GM19351 (cell line): Measurements from ENCODE around the gene GPRASP1.
"Not testable (repeated sequence)": the region's sequence is repeated elsewhere in the genome, so short reads cannot be mapped to it uniquely, and the experiment has no call there.

Source experiments
- ATAC-seq: cut with Tn5 transposase; IDR thresholded peaks from one replicate; pipeline ENCODE4 v1.9.1; 2021; ENCODE audit warnings: mild to moderate bottlenecking, moderate library complexity; ENCODE audit not compliant: unreplicated experiment

Gene GPRASP1

GRCh38 chrX:102651242-102652011 is at the start of gene GPRASP1:
Gene GPRASP1 (plus strand): TSS chrX:102651483. CDS start chrX:102653914, 2,431 bp downstream.
- ATAC-seq: peak; percentile 30

DNA sequence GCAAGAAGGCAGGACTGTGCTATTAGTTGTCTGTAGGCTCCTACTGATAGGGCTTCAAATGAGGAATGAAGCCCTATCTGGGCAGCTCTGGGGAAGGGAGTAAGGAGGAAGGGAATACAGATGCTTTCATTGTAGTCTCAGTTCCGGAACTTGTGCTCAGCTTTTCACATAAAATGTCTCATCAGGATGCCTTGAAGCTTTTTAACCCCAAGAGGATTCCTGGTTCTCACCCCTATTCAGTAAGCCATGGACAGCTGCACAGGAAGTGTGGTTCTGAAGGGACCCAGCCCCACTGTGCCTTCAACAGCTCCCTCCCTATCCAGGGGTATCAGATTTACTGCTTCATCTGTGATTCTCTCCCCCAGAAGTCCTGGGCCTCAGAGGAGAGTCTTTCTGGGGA is 47.0 kb upstream of the GPRASP1 start:
- ATAC-seq: no peak

DNA sequence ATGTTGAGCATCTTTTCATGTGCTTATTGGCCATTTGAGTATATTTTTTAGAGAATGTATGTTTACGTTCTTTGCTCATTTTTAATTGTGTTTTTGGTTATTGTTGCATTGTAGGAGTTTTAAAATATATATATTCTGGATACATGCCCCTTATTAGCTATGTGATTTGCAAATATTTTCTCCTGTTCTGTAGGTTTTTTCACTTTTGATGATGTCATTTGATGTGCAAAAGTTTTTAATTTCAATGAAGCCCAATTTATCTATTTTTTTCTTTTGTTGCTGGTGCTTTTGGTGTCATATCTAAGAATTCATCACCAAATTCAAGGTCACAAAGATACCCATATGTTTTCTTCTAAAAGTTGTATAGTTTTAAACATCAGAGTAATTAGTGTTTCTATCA is 45.2 kb upstream of the GPRASP1 start:
- no peak for ATAC-seq

GRCh38 chrX:102610905-102611304 is 40.4 kb upstream of the GPRASP1 start:
- ATAC-seq: no peak

GRCh38 chrX:102624105-102624504 is 27.2 kb upstream of the GPRASP1 start:
- ATAC-seq: no peak

- peak; percentile 73 for ATAC-seq
Measured at GRCh38 chrX:102627640-102628039, 23.6 kb upstream of the GPRASP1 start.

DNA sequence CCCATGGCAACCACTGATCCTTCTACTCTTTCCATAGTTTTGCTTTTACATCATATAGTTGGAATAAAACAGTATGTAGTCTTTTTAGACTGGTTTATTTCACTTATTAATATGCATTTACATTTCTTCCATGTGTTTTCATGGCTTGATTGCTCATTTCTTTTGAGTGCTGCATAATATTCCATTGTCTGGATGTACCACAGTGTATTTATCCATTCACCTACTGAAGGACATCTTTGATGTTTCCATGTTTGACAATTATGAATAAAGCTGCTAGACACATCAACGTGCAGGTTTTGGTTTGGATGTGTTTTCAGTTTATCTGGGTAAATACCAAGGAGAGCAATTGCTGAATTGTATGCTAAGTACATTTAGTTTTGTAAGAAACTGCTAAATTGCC is 13.7 kb upstream of the GPRASP1 start:
- ATAC-seq: no peak

- ATAC-seq: no peak
Measured at GRCh38 chrX:102650903-102651241, 411 bp upstream of the GPRASP1 start.

DNA sequence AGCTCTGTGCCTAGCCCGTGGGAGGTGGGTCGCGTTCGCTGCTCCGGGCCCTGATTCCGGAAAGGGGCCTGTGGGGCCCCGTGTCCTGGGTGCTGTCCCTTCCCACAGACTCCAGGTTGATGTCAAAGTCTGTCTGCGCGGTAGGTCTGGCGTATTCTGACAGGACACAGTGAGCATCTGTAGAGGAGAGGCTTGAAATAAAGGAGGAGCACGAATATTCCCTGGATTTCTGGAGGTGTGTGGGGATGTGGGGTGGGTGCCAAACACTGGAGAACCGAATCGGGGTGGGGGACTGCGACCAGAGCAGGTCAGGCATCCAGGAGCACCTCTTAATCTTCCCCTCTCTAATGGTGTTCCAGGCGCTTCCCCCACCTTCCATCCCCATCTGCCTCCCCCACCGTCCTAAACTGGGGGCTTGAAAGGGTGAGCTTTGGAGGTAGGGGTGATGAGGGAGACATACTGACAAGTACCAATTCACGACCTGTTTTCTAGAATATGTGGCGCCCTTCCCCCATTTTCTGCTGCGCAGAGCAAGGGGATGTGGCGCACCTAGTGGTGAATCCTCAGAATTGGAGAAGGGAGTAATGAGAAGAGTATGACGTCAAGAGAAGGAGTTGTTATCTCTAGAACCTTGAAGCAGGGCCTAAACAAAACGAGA is 877 bp downstream of the GPRASP1 start:
- ATAC-seq: peak; percentile 86

DNA sequence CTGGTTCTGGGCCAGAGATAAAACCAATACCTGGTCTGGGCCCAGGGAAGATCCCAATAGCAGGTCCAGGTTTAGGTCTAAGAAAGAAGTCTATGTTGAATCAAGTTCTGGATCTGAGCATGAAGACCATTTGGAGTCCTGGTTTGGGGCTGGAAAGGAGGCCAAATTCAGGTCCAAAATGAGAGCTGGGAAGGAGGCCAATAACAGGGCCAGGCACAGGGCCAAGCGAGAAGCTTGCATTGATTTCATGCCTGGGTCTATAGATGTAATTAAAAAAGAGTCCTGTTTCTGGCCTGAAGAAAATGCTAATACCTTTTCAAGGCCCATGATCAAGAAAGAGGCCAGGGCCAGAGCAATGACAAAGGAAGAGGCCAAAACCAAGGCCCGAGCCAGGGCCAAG is 3.4 kb downstream of the GPRASP1 start:
- no peak for ATAC-seq

DNA sequence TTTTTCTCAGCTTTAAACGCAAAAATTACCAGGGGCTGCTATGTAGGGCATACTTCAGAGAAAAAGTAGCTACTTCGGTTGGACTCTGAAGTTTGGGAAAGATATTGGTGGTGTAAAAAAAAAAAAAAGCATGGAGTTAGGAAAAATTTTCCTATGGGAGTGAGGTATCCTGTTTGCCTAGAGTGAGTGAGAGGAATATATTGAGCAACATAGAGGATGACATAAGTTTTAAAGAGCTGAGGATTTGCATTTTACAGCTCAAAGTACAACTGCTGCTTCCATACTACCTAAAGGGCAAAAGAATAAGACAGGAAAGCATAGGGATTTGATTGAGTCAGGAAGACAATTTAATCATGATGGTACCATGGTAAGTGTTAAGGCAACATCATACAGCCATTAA is 7.3 kb downstream of the GPRASP1 start:
- ATAC-seq: no peak

DNA sequence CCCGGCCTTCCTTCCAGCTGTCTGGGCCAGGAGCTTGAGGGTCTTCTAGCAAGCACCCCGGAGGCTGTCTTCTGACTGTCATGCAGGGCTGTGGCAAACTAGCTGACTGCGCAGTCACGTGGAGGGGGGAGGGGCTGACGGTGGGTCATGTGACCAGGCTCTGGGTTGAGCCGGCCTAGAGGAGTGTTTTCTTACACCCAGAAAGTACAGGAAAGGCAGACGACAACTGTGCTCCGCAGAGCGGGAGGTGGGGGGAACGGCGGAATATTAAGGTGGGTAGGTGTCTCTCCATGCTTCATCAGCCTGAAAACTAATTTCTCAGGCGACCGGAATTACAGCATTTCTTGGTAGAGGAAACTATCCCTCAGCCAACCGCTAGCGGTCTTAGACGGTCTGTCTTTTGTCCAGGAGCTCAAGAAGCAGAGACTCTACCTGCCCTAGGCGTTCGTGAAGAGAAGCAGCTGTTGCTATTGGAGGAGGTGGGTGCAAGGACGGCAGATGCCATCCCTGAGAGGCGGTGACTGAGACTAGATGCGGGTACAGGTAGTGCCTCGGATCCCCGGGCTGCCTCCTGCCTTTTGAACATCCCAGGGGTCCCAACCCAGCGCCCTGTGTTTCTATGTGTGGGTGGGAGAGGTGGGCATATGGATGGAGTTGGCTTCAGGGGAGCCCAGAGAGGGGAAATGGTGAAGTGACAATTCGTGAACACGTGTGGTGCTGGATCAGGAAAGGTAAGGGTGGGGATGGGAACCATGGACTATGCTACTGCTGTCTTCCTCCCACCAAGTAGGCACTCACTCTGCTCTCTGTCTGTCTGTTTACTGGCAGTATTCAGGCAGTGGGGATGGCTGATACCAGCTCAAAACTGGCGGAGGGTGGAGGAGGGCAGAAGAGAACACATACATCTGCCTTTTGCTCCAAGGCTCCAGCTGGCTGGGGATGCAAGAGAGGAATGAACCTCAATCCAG is 8.8 kb downstream of the GPRASP1 start:
- peak; percentile 98 for ATAC-seq

DNA sequence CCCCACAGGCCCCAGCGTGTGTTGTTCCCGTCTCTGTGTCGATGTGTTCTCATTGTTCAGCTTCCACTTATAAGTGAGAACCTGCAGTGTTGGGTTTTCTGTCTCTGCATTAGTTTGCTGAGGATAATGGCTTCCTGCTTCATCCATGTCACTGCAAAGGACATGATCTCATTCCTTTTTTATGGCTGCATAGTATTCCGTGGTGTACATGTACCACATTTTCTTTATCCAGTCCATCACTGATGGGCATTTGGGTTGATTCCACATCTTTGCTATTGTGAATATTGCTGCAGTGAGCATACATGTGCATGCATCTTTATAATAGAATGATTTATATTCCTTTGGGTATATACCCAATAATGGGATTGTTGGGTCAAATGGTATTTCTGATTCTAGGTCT is 12.5 kb downstream of the GPRASP1 start:
- ATAC-seq: not testable (repeated sequence)

DNA sequence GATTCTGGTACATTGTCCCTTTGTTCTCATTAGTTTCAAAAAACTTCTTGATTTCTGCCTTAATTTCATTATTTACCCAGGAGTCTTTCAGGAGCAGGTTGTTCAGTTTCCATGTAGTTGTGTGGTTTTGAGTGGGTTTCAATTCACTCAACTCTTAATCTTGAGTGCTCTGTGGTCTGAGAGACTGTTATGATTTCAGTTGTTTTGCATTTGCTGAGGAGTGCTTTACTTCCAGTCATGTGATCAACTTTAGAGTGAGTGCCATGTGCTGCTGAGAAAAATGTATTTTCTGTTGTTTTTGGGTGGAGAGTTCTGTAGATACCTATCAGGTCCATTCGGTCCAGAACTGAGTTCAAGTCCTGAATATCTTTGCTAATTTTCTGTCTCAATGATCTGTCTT is 15.8 kb downstream of the GPRASP1 start:
- ATAC-seq: not testable (repeated sequence)

DNA sequence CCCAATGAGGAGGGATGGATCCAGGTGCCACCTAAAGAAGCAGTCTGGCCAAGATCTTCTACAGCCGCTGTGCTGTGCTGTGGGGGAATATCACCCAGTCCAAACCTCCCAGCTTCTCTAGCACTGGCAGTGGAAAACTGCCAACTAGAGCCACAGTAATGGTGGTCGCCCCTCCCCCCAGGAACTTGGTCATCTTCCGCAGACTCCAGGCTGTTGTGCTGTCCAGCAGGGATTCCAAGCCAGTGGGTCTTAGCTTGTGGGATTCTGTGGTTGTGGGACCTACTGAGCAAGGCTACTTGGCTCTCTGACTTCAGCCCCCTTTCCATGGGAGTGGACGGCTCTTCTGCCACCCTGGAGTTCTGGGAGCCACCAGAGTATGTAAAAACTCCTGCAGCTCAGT is 18.2 kb downstream of the GPRASP1 start:
- ATAC-seq: no peak

- no peak for ATAC-seq
Measured at GRCh38 chrX:102672856-102673255, 21.6 kb downstream of the GPRASP1 start.

DNA sequence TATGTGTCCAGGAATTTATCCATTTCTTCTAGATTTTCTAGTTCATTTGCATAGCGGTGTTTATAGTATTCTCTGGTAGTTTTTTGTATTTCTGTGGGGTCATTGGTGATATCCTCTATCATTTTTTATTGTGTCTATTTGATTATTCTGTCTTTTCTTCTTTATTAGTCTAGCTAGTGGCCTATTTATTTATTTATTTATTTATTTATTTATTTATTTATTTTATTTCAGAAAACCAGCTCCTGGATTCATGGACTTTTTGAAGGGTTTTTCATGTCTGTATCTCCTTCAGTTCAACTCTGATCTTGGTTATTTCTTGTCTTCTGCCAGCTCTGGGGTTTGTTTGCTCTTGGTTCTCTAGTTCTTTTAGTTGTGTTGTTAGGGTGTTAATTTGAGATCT is 26.2 kb downstream of the GPRASP1 start:
- not testable (repeated sequence) for ATAC-seq

GRCh38 chrX:102684772-102685520 is 33.7 kb downstream of the GPRASP1 start:
- no peak for ATAC-seq

- no peak for ATAC-seq
Measured at GRCh38 chrX:102694749-102695148, 43.5 kb downstream of the GPRASP1 start.

DNA sequence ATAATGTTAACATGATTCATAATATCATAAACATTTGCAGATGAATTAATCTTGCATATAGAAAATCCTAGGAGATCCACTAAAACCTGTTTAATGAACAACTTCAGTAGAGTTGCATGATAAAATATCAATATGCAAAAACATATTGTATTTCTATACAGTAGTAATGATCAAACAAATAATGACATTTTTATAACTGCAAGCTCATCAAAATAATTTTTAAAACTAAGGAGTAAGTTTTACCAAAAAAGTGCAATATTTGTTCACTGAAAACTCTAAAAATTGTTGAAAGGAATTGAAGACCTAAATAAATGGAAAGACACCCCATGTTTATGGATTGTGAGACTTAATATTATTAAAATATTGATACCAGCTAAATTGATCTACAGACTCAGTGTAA is 45.0 kb downstream of the GPRASP1 start:
- ATAC-seq: no peak

DNA sequence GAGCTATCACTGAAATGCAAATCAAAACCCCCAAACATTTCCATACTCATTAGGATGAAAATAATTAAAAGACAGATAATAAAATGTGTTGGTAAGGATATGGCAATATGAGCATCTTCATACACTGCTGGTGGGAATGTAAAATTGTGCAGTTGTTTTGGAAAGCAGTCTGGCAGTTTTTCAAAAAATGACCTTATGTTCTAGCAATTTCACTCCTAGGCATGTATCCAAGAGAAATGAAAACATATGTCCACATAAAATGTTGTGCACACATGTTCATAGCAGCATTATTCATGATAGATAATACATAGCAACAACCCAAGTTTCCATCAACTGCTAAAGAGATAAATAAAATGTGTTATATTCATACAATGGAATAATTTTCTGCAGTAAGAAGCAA is 46.2 kb downstream of the GPRASP1 start:
- ATAC-seq: no peak
